DLD1 (cell line): ENCODE results near the gene PLPP2.

Experiments
- in situ Hi-C: cut with HindIII; loops from 2 replicates; pipeline ENCODE4 v1.10.0; 2017; ENCODE audit warnings: low sequenced_read_pairs

PLPP2 gene

GRCh38 chr19:294341-294945 lies 3.2 kb upstream of the PLPP2 start:
- in situ Hi-C loops: no loop called here

GRCh38 chr19:293436-294110 lies 2.4 kb upstream of the PLPP2 start:
- in situ Hi-C loops: no loop called here

- in situ Hi-C loops: no loop called here
Measured at GRCh38 chr19:292951-293350, 1.7 kb upstream of the PLPP2 start.

- in situ Hi-C loops: no loop called here
Measured at GRCh38 chr19:292281-292884, 1.2 kb upstream of the PLPP2 start.

GRCh38 chr19:291561-292280 lies 518 bp upstream of the PLPP2 start:
- in situ Hi-C loops: no loop called here

GRCh38 chr19:290372-291005 lies 714 bp downstream of the PLPP2 start:
- in situ Hi-C loops: no loop called here

GRCh38 chr19:289651-290371 lies 1.4 kb downstream of the PLPP2 start:
- in situ Hi-C loops: no loop called here

GRCh38 chr19:288911-289310 lies 2.3 kb downstream of the PLPP2 start:
- in situ Hi-C loops: no loop called here

GRCh38 chr19:287381-287871 lies 3.8 kb downstream of the PLPP2 start:
- in situ Hi-C loops: no loop called here

GRCh38 chr19:283395-283794 lies 7.8 kb downstream of the PLPP2 start:
- in situ Hi-C loops: no loop called here

GRCh38 chr19:282501-282900 lies 8.7 kb downstream of the PLPP2 start:
- in situ Hi-C loops: no loop called here

- in situ Hi-C loops: no loop called here
Measured at GRCh38 chr19:281992-282391, 9.2 kb downstream of the PLPP2 start.

GRCh38 chr19:281156-281853 lies 9.9 kb downstream of the PLPP2 start:
- in situ Hi-C loops: no loop called here

GRCh38 chr19:280541-281009 lies 10.6 kb downstream of the PLPP2 start:
- in situ Hi-C loops: no loop called here

GRCh38 chr19:279656-280055 lies 11.5 kb downstream of the PLPP2 start:
- in situ Hi-C loops: no loop called here

- in situ Hi-C loops: no loop called here
Measured at GRCh38 chr19:279231-279630, 12.0 kb downstream of the PLPP2 start.

- in situ Hi-C loops: no loop called here
Measured at GRCh38 chr19:277581-278165, 13.5 kb downstream of the PLPP2 start.

GRCh38 chr19:277131-277530 lies 14.1 kb downstream of the PLPP2 start:
- in situ Hi-C loops: no loop called here

GRCh38 chr19:275958-276646 lies 15.1 kb downstream of the PLPP2 start:
- in situ Hi-C loops: no loop called here
